ENCODE measurements around the gene SOHLH1.

DNA sequence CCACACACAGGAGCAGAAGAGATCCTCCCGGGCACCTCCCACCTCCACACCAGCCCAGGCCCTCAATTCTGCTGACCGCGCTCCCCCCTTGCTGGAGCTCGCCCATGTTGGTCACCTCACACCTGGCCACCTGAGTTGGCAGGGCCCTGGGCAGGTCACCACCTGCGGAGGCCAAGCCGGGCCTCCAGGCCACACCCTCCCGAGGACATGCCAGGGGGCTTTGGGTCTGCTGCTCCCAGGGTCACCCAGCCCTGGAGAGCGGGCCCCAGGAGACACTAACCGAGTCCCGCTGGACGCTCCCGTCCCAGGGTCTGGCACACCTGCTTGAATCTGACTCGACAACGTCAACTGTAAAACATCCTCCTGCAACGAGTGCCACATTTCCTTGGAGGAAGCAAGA, 2.1 kb downstream of the SOHLH1 start:
- TF ChIP-seq, protein P1, sequence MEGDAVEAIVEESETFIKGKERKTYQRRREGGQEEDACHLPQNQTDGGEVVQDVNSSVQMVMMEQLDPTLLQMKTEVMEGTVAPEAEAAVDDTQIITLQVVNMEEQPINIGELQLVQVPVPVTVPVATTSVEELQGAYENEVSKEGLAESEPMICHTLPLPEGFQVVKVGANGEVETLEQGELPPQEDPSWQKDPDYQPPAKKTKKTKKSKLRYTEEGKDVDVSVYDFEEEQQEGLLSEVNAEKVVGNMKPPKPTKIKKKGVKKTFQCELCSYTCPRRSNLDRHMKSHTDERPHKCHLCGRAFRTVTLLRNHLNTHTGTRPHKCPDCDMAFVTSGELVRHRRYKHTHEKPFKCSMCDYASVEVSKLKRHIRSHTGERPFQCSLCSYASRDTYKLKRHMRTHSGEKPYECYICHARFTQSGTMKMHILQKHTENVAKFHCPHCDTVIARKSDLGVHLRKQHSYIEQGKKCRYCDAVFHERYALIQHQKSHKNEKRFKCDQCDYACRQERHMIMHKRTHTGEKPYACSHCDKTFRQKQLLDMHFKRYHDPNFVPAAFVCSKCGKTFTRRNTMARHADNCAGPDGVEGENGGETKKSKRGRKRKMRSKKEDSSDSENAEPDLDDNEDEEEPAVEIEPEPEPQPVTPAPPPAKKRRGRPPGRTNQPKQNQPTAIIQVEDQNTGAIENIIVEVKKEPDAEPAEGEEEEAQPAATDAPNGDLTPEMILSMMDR (IDR thresholded peaks at IDR 0.05 in 8 of 11, conservative IDR thresholded peaks at IDR 0.05 in 3 of 11): no peak
- TF ChIP-seq POLR2A (IDR thresholded peaks at IDR 0.05): no peak

All from spleen (tissue), 7 donors.